Caki2 (cell line): ENCODE results near the gene TMEM35B. TPM values are rescaled to one million over a fixed set of nuclear protein-coding genes. Genes with fewer than 3 reads are reported as not detected.

Source experiments
- total RNA-seq: library from RNA; depleted of rRNA; stranded (reverse); fragments of >200 nt; shearing (Covaris generic); gene quantifications from 2 replicates; pipeline ENCODE4 v1.2.3, GENCODE V29; 2014; ENCODE audit warnings: low replicate concordance; rRNA removed

The TMEM35B gene
- total RNA-seq, 1 experiment from 2014 or later, result 57.6 TPM

Other genes with a start within 250 kb of the TMEM35B start
- gene GJB5, start 230.3 kb downstream of the TMEM35B start, total RNA-seq, result not detected in 2 replicates
- 0.44 TPM in 1 of 2 replicates, not detected in the other for gene GJB4, start 225.6 kb downstream of the TMEM35B start, total RNA-seq
- 0.58 TPM in 1 of 2 replicates, not detected in the other for gene GJB3, start 204.1 kb downstream of the TMEM35B start, total RNA-seq
- not detected in 2 replicates for gene GJA4, start 192.3 kb downstream of the TMEM35B start, total RNA-seq
- gene SMIM12, start 125.6 kb downstream of the TMEM35B start, total RNA-seq, result 48.1 and 57.7 TPM in 2 replicates
- gene DLGAP3, start 55.7 kb downstream of the TMEM35B start, total RNA-seq, result 0.34 TPM in 1 of 2 replicates, not detected in the other
- 2.5 and 7.9 TPM in 2 replicates for gene ZMYM6, start 46.6 kb upstream of the TMEM35B start, total RNA-seq
- 19.4 and 49.6 TPM in 2 replicates for gene ZMYM1, start 94.0 kb upstream of the TMEM35B start, total RNA-seq
- 206 and 247 TPM in 2 replicates for gene SFPQ, start 207.8 kb upstream of the TMEM35B start, total RNA-seq